AG20443 (cell line): ENCODE results near the gene MBOAT1.

Experiments used
- DNase-seq: peaks from one replicate; pipeline ENCODE4 v3.0.0; 2012; ENCODE audit warnings: low spot score, mixed read lengths

Gene MBOAT1

DNA sequence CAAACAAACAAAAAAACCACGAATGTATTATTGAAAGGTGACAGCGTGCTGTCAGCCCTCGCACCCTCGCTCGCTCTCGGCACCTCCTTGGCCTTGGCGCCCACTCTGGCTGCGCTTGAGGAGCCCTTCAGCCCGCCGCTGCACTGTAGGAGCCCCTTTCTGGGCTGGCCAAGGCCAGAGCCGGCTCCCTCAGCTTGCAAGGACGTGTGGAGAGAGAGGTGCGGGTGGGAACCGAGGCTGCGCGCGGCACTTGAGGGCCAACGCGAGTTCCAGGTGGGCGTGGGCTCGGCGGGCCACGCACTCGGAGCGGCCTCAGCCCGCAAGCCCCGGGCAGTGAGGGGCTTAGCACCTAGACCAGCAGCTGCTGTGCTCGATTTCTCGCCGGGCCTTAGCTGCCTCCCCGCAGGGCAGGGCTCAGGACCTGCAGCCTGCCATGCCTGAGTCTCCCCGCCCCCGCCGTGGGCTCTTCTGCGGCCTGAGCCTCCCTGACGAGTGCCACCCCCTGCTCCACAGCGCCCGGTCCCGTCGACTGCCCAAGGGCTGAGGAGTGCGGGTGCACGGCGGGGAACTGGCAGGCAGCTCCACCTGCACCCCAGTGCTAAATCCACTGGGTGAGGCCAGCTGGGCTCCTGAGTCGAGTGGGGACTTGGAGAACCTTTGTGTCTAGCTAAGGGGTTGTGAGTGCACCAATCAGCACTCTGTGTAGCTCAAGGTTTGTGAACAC is 20.9 kb upstream of the MBOAT1 start:
- no peak for DNase-seq

DNA sequence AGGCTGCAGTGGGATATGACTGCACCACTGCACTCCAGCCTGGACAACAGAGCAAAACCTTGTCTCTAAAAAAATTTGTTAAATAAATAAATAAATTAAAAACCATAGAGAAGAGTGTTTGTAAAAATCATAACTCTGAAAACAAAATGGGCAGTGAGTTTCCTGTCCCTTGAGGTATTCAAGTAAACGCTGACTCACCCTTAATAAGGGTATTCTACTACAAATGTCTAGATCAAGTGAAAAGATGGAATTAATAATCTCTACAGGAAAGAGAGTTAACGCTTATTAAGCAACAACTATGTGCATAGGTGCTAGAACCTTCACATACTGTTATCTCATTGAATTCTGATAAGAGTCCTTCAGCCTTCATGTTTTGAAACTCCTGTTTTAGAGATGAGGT is 19.9 kb upstream of the MBOAT1 start:
- DNase-seq: no peak

DNA sequence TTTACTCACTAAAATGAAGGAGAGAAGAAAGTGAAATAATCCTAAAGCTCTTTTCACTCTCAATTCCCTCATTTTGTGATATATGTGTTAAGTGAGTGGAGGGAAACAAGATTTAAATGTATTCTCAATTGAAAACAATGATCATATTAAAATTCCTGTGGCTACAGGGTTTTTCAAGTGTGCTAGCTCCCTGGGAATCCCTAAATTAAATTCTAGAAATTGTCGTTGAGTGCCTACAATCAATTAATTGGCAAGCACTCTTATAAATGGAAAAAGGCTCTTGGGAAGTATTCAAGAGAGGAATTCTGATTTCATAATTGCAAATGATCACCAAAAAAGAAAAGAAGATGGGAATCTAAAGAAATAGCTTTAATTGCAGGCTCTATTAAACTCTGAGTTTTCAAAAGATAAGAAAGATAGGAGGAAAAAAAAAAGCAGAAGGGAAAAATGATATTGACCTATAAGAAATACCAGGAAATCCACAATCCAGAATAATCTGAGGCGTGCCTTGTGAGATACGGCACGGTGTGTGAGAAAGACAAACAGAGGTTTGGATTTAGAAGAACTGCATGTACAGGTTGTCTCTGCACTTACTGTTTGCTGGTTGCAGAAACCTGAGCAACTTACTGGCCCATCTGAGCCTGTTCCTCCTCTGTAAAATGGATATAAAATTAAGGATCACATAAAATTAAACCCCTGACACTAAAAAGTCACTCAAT is 18.3 kb upstream of the MBOAT1 start:
- DNase-seq: no peak

DNA sequence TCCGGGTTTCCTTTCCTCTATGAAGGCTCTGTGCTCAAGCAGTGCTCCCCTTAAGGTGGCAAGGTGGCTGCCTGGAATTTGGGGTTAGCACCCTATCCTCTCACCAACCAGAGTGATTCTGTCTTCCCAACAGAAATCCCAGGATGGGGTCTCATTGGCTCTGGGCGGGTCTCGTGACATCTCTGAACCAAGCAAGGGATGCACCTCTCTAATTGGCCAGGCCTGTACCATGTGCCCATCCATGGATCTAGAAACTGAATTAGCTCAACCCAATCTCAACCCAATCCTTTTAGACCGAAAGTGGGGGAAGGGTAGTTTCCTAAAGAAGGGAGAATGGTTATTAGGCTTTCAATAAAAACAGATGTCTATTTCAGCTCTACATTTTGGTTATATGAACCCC is 17.6 kb upstream of the MBOAT1 start:
- no peak for DNase-seq

DNA sequence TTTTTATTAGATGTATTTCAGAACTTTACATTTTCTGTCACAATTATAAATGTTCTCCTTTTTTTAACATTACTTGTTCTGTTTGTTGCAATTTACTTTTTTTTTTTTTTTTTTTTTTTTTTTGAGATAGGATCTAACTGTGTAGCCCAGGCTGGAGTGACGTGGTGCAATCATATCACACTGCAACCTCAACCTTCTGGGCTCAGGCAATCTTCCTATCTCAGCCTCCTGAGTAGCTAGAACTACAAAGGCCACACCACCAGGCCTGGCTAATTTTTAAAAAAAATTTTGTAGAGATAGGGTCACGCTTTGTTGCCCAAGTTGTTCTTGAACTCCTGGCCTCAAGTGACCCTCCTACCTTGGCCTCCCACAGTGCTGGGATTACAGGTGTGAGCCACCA is 15.1 kb upstream of the MBOAT1 start:
- DNase-seq: no peak

DNA sequence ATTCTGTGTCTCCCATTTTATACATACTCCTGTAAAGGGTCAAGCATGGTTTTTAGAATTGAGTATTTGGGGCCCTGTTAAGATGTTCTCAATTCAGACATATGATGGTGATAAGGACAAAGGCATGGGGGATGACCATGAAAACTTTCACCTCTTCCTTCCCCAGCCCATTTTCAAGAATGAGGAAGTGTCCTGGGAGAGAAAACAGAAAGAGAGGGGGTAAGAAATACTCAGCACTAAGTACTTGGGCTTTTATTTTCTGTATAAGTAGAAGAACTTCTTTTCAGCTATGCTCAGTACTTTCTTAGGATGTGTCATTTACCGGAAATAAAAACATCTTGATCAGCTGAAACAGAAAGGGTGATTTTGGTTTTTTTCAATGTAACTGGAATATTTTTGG is 10.9 kb upstream of the MBOAT1 start:
- DNase-seq: no peak

DNA sequence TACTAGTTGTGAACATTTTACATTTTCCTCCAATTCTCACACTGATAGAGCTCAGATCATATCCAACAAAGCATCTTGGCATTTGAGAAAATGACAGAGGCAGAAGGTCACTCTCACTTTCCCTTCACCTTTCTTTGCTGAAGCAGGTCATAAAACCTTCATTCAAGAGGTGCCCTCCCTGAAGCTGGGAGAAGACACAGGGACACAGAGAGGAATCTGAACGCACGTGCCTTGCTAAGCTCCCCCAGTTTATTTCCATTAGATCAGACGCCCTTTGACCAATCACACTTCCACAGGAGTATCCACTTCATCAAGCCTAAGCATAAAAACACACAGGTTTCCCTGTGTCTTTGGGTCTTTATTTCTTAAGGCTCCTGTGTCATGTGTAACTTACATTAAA is 9.2 kb upstream of the MBOAT1 start:
- DNase-seq: no peak

DNA sequence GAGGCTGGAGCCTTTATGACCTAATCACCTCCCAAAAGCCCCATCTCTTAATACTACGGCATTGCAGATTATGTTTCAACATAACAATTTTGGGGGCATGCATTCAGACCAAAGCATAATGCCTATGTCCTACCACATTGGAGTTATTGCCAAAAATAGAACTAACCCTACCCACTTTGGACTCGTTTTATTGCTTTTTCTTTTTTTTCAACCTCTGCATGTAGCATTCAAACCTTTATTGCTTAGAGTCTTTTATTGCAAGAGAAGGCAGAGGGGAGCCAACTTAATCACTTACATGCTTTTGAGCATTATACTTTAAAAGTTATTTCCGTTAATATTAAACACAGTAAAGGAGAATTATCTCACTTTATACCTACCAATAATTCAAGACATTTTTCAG is 8.1 kb upstream of the MBOAT1 start:
- DNase-seq: no peak

DNA sequence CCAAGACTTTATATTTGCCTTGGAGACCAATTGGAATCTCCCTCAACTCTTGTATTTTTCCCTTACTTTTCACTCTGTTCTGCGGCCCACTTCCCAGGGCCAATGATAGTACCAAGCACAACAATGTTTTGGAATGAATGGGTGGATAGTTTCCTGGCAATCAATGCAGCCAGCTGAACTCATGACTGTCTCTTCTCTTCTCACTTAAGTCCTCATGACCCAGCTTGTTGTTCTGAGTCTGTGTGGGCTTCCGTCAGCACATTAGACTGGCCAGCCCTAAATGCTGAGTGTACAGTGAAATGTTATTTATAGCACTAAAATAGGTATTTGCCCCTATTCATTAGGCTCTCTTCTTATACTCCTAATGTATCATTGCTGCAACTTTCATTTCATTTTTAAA is 5.6 kb upstream of the MBOAT1 start:
- DNase-seq: no peak

DNA sequence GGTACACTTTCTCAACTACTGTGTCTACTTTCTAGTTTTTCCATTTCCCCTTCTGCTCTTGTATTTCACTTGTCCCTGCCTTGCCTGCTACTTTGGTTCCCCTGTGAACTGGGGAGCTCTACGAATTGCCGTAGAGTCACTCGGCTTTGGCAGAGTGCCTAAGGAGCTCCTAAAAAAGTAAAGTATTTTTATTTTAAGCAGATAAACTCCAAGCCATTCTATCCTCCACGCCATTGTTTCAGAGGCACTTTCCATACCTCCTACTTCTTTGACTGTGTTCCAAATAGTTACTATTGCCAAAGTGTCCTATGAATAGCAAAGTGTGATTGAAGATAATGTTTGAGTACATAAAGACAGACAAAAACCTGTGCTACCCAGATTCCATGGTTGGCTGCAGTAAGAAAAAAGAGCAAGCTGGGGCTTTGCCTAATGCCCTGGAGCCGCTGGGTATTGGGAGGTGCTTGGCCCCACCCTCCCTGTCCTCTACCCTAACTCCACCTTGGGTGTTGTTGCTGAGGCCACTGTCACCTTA is 5.1 kb upstream of the MBOAT1 start:
- DNase-seq: no peak

DNA sequence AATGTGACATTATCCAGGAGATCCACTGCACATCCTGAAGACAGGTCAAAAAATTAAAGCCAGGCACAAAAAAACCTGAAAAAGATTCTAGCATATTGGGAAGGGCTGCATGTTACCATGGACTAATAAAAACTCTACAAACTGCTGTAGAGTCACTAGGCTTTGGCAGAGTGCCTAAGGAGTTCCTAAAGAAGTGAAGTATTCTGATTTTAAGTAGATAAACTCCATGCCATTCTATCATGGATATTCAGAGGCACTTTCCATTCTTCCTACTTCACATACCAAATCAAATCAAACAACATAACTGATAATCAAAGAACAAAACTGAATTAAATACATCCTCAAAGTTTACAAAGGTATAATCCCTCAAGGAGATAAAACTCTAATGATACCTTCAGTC is 3.0 kb upstream of the MBOAT1 start:
- no peak for DNase-seq

DNA sequence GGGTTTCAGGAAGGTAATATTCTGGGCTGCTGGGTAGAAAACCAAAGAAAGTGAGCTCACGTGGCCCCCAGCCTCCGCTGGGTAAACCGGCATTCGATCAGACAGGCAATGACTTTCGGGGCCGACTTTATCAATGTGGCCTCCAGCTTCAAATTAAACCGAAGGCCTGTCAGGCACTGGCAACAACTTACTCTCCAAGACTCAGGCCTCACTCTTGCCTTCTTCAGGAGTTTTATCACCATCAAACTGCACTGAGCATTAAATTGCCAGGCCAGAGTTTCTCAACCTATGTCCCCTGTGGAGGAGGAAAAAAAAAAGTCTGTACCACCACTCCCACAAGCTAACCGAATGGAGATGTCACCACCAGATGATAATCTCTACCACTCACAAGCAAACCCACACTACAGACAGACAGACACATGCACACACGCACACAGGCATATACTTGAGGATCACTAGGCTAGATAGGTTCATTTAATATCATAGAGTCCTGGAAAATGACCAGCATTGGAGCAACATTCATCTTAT is 1.1 kb upstream of the MBOAT1 start:
- DNase-seq: no peak

DNA sequence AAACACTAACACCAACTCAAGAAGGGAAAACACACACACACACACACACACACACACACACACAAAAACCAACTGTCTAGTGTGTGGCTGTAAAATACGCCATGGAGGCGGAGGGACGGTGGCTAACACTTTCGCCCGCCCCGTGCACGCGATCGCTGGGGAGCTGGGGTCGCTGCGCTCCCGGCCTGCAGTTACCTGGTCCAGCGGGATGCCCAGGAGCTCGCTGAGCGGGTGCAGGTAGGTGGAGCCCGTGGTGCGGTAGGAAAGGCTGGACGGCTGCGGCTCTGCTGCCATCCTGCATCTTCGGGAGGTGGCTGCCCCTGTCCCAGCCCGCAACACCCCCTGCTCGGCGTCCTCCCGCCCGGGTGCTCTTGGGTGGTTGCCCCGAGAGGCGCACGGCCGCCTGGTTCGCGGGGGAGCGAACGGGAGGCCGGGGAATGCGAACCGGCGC is 303 bp downstream of the MBOAT1 start:
- no peak for DNase-seq

DNA sequence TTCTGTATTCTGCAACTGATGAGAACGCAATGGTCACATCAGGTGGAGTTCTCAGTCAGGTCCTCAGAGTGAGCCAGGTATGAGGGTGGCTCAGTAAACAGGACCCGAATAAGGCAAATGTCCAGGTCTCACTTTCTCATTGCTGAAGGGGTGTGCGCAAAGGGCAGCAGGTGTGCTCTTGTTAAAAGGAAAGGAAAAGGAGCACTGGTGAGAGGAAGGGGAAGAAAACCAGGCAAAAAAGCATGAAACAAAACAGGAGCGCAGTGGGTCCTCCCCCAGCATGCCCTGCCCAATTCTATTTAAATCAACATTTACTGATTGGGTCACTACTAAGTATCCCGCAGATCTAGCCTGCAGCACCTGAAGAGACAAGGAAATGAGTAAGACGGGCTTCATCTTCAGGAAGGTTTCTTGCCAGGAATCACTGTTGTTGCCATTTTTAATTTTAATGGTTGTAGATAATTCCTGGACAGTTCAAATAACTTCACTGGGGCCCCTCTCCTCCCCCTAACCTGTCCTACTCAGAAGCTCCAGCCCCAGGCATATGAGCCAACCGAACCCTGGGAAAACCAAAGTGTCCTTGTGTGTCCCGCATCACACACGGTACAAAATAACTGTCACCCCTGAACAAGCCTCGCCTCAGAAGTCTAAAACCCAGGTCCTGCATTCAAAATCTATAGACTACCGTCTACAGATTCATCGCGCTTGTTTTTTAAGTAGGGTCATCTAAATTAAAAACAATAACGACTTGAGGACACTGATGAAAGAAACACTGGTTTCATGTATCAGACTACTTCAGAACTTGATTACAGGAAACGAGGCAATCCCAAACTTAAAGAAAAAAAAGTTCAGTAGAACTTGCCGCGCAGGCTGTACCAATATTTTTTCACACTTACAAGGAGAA is 980 bp downstream of the MBOAT1 start:
- no peak for DNase-seq

DNA sequence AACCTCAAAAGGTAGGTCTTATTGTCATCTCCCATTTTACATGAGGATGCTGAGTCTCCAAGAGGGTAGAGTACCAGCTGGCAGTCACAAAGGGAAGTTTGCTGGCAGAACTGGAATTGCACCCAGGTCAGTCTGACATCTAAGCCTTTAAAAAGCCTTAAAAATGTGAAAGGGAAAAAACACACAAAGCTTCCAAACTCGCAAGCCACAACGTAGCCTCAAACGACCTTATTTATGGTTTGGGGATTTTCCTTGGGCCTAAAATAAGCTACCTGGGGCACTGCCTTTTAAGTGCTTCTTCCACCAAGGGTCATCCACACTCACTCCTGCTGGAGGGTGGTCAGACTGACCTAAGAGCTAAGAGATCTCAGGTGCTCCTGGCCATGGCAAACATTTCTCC is 2.1 kb downstream of the MBOAT1 start:
- no peak for DNase-seq

DNA sequence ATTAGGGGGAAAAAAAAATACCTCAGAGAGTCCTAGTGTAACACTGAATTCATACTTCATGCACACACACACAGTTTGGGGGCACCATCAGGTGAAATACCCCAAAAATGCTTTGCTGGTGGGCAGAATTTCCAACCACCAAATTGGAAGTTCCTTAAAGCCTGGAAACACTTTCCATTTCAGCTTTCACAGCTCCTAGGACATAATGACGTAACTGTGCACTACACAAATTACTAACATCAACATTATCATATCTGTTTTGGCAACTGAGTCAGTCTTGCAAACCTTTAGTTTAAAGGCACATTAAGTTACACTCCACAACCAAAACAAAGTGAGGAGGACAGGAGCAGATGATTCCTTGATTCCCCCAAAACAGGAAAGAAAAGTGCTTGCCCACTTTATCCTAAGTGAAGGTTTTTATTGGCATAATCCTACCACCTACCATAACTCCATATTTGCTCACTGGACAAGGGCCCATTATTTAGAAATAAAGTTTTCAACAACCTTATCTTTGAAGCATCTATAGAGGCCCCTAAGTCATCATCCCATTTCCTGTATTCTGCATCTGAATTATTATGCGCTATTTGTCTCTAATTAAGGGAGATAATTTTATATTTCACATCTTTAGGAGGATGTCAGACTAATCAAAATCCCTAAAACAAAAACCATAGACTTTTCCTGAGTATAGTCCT is 3.4 kb downstream of the MBOAT1 start:
- DNase-seq: no peak

DNA sequence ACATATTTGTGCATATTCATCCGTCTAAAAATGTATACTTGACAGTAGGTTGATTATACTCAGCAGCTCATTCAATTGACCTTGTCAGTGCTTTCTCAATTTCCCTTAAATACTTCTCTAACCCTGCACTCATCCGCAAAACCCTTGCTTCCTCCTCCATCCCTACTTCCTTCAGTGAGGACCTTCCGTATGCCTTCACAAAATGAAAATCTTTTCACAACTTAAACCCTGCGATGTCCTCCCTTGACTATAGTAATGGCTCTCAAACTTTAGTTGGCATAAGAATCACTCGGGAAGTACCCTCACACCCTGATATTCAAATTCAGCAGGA is 5.2 kb downstream of the MBOAT1 start:
- no peak for DNase-seq

DNA sequence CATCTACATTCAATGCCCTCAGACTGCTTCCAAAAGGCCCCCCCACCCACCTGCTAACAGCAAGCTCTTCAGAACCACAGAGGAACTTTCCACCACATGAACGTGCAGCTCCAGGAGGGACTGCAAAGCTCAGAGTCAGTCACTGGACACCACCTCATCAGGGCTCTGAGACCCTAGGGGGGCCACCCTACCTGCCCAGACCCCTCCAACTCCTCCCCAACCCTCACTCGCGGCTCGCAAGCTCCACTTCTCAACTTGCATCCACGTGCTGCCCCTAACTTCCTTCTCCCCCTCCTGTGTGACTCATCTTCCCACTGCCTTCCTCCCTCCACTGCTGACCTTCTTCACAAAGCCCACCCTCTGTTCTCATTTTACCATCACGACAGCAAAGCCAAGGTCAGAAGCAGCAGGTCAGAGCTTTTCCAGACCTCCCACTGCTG is 6.5 kb downstream of the MBOAT1 start:
- DNase-seq: no peak

DNA sequence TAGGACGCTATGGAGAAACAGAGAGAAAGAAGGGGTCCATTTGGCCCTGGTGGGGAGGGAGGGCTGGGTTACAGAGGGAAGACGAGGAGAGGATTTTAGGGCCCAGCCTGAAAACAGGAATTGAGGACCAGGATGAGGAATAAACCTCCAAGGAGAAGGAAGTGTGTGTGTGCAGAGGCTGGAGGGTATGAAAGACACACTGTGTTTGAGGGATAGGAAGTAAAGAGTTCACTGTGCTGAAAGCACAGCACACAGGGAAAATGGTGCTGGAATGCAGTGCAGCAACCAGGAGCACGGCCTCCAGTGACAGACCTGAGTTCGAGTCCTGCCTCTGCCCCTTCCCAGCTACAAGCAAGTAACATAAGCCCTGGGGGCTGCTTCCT is 7.8 kb downstream of the MBOAT1 start:
- DNase-seq: no peak

DNA sequence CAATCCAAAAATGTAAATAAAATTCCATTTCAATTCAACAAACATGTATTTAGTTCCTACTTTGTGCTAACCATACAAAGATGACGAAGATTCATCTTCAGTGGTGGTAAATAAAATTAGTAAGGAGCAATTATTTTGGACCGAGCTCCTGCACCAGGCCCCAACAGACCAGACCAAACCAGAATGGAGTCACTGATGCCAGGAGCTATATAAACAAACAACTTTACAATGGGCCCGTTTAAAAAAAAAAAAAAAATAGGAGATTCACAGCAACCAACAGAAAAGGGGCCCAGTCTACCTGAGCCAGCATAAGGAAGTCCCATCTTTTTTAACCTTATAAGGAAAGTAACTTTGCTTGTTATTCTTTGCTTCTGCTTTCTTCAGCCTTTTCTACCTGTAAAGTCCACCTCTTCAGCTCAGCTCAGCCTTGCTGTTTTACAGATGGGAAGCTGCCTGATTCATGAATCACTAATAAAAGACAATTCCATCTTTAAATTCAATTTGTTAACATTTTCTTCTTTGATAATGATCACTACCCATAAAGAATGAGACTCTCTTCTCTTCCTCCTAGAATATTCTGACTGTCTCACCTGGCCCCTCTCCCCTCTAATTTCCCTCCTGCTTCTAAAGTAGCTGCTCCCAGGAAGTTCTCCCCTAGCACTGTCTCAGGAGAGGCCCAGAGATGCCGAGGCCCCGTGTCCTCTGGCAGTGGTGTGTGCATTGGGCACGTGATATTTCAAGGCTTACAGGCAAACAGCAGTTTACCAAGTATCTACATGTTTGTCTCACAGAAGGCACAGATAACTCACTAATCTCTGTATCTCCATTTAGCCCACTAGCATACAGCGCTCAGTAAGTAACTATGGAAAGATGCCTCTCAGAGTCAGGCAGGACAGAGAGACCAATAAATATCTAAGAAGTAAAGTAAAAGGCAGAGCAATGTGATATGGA is 8.4 kb downstream of the MBOAT1 start:
- DNase-seq: no peak
